OCI-LY7 (cell line): ENCODE results near the gene MAP1S.

Source experiments
- EZH2phosphoT487 ChIP-seq: fragments of 200-600 bp; sonication (generic); IDR thresholded peaks from 2 replicates; pipeline ENCODE4 v1.6.1; 2018; ENCODE audit warnings: low read depth, borderline replicate concordance, mild to moderate bottlenecking, mixed run types, antibody characterized with exemption, low read length, moderate library complexity, mixed read lengths
- TF ChIP-seq, protein P1 (sequence below): fragments of 200-600 bp; sonication (generic); conservative IDR thresholded peaks from 2 replicates; pipeline ENCODE4 v1.5.1; 2014; ENCODE audit warnings: mild to moderate bottlenecking, antibody characterized with exemption, low read length, moderate library complexity, mixed read lengths

DNA sequence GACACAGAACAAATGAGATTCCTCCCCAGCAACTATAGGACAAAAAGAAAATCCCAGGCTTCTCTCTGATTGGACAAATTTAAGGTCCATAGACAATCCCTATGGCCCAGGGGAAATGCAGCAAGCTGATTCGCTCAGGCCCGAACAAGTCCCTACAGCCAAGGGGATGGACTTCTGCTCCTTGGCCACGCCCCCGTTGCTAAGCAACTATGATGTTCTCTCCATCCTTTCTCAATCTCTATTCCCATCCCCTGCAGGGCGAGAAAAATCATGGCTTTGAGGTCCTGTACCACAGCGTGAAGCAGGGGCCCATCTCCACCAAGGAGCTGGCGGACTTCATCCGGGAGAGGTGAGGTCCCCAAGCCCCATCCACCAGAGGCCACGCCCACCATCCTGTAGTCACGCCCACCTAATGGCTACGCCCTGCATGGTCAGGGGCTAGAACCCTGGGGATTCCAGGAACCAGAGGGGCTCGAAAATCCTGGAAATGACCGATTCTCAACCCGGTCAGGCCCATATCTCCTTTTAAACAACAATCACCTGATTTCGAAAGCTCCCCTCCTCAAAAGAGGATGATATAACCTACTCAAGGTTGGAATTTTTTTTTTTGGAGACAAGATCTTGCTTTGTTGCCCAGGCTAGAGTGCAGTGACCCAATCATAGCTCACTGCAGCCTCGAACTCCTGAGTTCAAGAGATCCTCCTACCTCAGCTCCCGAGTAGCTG, 43.4 kb downstream of the MAP1S start:
- TF ChIP-seq, protein P1, sequence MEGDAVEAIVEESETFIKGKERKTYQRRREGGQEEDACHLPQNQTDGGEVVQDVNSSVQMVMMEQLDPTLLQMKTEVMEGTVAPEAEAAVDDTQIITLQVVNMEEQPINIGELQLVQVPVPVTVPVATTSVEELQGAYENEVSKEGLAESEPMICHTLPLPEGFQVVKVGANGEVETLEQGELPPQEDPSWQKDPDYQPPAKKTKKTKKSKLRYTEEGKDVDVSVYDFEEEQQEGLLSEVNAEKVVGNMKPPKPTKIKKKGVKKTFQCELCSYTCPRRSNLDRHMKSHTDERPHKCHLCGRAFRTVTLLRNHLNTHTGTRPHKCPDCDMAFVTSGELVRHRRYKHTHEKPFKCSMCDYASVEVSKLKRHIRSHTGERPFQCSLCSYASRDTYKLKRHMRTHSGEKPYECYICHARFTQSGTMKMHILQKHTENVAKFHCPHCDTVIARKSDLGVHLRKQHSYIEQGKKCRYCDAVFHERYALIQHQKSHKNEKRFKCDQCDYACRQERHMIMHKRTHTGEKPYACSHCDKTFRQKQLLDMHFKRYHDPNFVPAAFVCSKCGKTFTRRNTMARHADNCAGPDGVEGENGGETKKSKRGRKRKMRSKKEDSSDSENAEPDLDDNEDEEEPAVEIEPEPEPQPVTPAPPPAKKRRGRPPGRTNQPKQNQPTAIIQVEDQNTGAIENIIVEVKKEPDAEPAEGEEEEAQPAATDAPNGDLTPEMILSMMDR = no peak
- TF ChIP-seq EZH2phosphoT487 = no peak
